RCC 7860 (cell line): ENCODE data around the gene ADGRB3.
"Not testable (repeated sequence)": the region's sequence is repeated elsewhere in the genome, so short reads cannot be mapped to it uniquely, and the experiment has no call there.

Experiments
- DNase-seq: peaks from one replicate; pipeline ENCODE4 v3.0.0-alpha.2; 2015; ENCODE audit warnings: low spot score
- FAIRE-seq: peaks from 2 replicates; lab custom pipeline; 2012; peaks lifted over from hg19 to GRCh38; lab: Jason Lieb, UNC

ADGRB3 gene

GRCh38 chr6:68642977-68643376, 7.9 kb downstream of the ADGRB3 start:
- FAIRE-seq (no peak), DNase-seq (no peak)

GRCh38 chr6:68649669-68650068, 14.6 kb downstream of the ADGRB3 start:
- DNase-seq (no peak), FAIRE-seq (no peak)

DNA sequence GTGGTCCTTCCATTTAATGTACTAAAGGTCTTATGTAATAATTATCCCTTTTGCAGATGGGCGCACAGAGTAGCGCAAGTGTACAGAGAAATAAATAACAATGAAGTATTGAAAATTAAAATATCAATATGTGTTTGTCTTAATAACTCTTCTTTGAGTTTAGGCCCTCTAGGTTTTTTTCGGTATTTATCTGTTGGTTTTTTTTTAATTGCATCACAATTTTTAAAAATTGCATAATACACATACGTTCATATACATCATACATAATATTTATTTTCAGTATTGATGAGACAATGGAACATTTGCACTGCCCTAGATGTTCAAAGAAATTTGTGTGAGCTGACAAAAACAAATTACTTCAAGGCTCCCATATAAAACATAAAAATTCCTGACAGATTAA, 15.1 kb downstream of the ADGRB3 start:
- no peak for FAIRE-seq
- DNase-seq, result no peak

DNA sequence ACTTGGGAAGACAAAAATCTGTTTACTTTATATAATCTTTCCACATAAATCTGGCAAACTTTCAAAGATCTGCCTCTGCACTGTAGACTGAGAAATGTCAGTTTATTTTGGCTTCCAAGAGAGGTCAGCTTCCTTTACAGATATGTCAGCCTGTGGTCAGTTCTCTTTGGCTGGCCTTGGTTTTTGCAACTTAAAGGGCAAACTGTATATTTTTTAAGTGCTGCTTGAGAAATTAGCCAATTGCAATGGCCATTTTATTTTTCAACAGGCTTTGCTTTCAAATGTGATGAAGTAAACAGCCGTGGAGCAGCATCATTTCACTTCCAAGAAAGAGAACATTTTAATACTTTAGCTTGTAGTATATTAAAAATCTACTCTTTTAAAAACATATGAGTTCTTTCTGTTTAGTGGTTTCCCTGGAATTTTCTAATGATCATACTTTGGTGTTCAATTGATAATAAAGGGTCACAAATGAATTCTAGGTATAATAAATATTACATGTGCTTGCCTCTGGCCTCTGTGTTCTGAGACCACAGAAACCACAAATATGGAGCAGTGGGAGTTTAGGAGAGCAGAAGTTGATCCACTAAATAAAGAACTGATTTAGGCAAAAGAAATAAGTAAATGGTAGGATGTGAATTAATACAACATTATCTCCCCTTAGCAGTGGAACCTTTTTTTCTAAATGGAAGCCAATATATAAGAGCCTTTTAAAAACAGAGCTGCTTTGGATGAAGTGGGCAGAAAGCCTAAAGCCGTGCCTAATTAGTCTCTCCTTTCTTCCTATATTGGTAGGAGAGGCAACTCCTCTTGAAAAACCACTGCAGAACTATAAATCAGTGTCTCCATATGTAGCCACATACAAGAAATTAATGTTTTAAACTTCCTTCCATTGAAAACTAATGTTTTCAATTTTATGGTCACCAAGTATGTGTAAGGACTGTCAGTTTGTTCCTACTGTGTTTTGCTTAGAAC, 16.2 kb downstream of the ADGRB3 start:
- FAIRE-seq (no peak), DNase-seq (no peak)

DNA sequence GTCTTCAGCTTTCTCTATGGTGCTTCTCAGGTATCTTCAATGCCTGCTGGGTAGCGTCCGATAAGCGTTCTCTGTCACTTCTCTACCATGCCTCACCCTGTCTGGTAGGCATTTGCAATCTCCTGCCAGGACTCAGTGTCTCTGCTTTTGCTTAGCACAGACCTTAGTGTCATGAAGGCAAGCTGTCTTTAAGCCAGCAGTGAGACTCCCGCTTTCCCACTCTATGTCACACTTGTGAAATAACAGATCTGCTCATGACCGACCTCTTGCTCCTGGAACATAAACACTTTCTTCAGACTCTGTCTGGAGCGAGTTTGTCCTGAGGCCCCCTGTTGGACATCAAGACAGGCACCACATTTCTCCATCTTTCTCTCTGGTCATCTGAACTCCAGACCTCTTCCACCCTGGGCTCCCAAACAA, 17.0 kb downstream of the ADGRB3 start:
- DNase-seq (no peak), FAIRE-seq (no peak)

DNA sequence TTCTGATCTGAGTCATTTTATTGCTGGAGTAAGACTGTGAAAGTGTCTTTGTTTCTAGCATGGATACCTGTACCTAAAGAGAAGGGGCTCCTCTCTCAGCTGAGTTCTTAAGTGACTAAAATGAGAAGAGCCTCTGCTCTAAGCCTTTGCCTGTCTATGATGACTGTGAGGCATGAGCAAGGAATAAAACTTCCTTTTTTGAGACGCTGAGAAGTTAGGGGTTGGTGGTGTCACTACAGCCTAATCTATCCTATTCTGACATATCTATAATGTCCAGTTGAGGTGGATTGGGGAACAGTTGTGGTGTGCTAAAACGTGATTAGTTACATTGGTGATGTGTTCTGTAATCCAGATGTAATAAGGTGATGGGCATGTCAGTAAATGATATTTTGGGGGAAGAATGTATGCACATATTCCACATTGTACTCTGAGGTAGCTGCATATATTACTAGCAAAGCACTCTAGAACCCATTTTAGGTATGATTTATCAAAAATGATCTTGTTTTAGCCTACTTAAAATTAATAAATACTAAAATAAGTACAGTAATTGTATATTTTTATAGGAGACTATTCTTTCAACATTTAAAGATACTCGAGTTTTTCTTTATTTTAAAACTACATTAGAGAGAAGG, 18.1 kb downstream of the ADGRB3 start:
- no peak for DNase-seq

DNA sequence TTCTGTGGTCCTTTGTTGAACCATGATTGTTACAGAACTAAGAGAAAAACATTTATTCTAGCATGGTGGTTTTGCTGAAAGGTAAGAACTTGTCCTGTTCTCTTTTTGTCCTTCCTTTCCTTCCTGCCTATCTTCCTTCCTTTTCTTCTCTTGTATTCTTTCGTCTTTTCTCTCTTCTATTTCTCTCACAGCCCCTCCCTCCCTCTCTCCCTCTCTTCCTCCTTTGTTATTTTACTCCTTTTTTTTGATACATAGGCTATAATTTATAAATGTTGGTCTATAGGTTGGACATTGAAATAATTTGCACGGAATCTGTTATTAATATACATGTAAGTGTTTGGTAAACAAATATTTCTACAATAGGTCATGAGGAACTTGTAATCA, 18.6 kb downstream of the ADGRB3 start:
- DNase-seq, result no peak

More for the DNA sequence above, 18.1 kb downstream of the ADGRB3 start:
- no peak for FAIRE-seq

GRCh38 chr6:68654134-68654533, 19.1 kb downstream of the ADGRB3 start:
- DNase-seq, result no peak
- no peak for FAIRE-seq

More for the DNA sequence above, 18.6 kb downstream of the ADGRB3 start:
- FAIRE-seq, result no peak

GRCh38 chr6:68655028-68655427, 19.9 kb downstream of the ADGRB3 start:
- FAIRE-seq (no peak), DNase-seq (no peak)

GRCh38 chr6:68657374-68658139, 22.5 kb downstream of the ADGRB3 start:
- DNase-seq (no peak), FAIRE-seq (no peak)

- FAIRE-seq (no peak), DNase-seq (no peak)
Observed at GRCh38 chr6:68658338-68658737, 23.3 kb downstream of the ADGRB3 start.

DNA sequence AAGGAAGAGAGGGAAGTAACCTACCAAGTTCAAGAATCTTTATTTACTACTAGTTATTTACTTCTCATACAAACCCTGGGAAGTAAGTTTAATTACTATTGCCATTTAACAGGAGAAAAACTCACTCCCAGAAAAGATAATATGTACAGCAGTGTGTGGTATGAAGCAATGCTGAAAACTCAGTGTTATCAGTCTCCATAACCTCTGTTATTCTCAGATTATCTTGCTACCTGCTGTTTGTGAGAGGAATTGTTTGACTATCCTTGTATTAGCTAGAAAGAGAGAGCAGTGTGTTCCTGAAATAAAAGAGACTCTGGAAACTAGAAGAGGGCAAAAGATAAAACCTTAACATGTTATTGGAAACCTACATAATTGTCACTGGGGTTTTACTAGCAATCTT, 38.2 kb downstream of the ADGRB3 start:
- no peak for DNase-seq
- FAIRE-seq, result no peak

- FAIRE-seq (no peak), DNase-seq (no peak)
Observed at GRCh38 chr6:68675548-68675947, 40.5 kb downstream of the ADGRB3 start.

DNA sequence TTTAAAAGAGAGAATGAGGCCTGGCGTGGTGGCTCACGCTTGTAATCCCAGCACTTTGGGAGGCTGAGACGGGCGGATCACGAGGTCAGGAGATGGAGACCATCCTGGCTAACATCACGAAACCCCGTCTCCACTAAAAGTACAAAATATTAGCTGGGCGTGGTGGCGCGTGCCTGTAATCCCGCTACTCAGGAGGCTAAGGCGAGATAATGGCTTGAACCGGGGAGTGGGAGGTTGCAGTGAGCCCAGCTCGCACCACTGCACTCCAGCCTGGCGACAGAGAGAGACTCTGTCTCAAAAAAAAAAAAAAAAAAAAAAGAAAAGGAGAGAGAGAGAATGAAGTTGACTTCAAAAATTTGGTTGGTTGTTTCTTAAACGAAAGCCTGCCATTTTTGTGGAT, 41.0 kb downstream of the ADGRB3 start:
- not testable (repeated sequence) for FAIRE-seq

GRCh38 chr6:68677058-68677457, 42.0 kb downstream of the ADGRB3 start:
- FAIRE-seq (no peak), DNase-seq (no peak)

More for the DNA sequence above, 41.0 kb downstream of the ADGRB3 start:
- DNase-seq, result not testable (repeated sequence)

- no peak for DNase-seq
- FAIRE-seq, result no peak
Observed at GRCh38 chr6:68679399-68679798, 44.3 kb downstream of the ADGRB3 start.

DNA sequence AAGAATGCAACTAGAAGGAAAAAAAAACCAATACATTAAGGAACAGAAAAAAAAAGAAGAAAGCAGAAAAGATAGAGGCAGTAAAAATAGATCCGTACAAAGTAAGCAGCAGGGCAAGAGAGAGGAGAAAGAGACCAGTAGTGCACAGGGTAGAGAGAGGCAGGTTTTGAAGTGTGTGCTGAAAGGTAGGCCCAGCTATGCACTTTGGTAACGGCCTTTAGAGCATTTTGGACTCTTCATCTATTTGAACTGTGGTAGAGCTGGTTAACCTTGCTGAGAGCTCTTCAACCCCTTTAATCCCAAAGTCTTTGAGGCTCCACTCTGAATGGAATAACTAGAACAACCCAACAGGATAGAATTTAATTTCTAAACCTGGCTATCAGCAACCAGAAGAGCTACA, 45.2 kb downstream of the ADGRB3 start:
- DNase-seq (no peak), FAIRE-seq (no peak)

GRCh38 chr6:68689910-68690309, 54.8 kb downstream of the ADGRB3 start:
- FAIRE-seq, result no peak

DNA sequence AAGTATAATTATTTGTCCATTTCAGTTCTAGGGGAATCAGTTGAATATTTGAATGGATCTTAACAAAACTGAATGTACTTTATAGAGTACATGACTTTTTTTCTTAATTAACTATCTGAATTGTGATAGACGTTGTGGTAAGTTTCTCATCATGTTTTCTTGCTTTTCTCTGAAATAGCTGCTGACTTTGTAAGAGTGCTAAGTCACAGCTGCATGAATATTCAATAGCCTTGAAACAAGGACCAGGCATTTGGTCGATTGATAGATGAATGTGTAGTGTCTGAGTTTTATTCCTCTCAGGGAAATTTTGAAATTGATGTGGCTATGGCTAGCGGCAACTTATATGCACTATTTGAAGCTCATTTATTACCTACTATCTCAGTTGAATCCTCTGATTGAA, 56.0 kb downstream of the ADGRB3 start:
- no peak for DNase-seq
- no peak for FAIRE-seq

More at GRCh38 chr6:68689910-68690309, 54.8 kb downstream of the ADGRB3 start:
- no peak for DNase-seq

- FAIRE-seq, result no peak
Observed at GRCh38 chr6:68693271-68693670, 58.2 kb downstream of the ADGRB3 start.

DNA sequence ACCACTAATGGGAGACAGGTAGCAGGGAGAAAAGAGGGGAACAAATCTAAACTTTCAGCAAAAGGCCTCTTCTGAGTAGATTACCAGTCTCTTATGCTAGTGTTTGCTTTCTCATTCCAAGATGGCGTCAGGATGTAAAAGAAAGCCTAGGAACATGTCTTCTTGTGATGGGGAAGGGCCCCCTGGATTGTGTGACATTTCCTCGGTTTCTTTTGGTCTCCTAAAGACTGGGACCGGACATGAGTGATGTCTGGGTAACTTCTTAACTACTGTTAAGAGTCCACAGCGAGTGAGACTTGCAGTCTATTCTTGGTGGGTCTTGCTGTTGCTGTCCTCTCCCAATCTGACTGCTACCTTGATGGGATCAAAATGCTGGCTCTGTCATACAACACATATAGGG, 60.3 kb downstream of the ADGRB3 start:
- DNase-seq (no peak), FAIRE-seq (no peak)

More at GRCh38 chr6:68693271-68693670, 58.2 kb downstream of the ADGRB3 start:
- DNase-seq, result no peak
